ENCODE results near the gene PMS1. TPM values are rescaled to one million over a fixed set of nuclear protein-coding genes. Genes with fewer than 3 reads are reported as not detected.

The PMS1 gene
- total RNA-seq, 4 donors from 2014 or later: 13.6 to 47.0 (median 14.5) TPM

- TF ChIP-seq POLR2A (IDR thresholded peaks at IDR 0.05): no peak
- DNase-seq: no peak
- Histone ChIP-seq H3K9me3 (no peaks in the 10 kb centered on the region), H3K4me3 (no peak overlapping the region), H3K27me3 (no peaks in the 10 kb centered on the region), H3K27ac (no peak overlapping the region), H3K4me1 (no peaks in the 10 kb centered on the region), H3K36me3 (no peaks in the 10 kb centered on the region)
Observed at GRCh38 chr2:189848276-189848675, 64.0 kb downstream of the PMS1 start.

DNA sequence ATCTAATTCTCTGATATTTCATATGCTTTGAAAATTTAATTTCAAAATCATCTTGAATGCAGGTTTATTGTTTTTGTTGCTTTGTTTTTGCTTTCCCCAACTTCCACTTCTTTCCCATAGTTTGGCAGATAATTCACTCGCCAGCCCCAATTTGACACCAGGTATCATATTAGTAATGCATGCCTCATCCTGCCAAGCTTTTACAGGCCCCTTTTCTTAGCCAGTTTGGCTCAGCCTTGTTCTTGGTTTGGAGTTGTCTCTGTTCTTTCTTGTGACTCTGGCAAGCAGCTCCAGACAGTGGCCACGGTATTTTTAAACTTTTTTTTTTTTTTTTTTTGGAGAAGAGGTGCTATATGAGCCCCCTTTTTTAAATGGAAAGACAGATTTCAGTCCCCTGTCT lies 65.3 kb downstream of the PMS1 start:
- no peaks in the 10 kb centered on the region for H3K9me3 ChIP-seq
- DNase-seq: no peak
- no peaks in the 10 kb centered on the region for H3K4me1 ChIP-seq
- no peak overlapping the region for H3K4me3 ChIP-seq
- no peaks in the 10 kb centered on the region for H3K27me3 ChIP-seq
- H3K27ac ChIP-seq: no peak overlapping the region
- TF ChIP-seq, protein P1, sequence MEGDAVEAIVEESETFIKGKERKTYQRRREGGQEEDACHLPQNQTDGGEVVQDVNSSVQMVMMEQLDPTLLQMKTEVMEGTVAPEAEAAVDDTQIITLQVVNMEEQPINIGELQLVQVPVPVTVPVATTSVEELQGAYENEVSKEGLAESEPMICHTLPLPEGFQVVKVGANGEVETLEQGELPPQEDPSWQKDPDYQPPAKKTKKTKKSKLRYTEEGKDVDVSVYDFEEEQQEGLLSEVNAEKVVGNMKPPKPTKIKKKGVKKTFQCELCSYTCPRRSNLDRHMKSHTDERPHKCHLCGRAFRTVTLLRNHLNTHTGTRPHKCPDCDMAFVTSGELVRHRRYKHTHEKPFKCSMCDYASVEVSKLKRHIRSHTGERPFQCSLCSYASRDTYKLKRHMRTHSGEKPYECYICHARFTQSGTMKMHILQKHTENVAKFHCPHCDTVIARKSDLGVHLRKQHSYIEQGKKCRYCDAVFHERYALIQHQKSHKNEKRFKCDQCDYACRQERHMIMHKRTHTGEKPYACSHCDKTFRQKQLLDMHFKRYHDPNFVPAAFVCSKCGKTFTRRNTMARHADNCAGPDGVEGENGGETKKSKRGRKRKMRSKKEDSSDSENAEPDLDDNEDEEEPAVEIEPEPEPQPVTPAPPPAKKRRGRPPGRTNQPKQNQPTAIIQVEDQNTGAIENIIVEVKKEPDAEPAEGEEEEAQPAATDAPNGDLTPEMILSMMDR (IDR thresholded peaks at IDR 0.05): no peak
- TF ChIP-seq POLR2A (IDR thresholded peaks at IDR 0.05): no peak
- no peaks in the 10 kb centered on the region for H3K36me3 ChIP-seq

DNA sequence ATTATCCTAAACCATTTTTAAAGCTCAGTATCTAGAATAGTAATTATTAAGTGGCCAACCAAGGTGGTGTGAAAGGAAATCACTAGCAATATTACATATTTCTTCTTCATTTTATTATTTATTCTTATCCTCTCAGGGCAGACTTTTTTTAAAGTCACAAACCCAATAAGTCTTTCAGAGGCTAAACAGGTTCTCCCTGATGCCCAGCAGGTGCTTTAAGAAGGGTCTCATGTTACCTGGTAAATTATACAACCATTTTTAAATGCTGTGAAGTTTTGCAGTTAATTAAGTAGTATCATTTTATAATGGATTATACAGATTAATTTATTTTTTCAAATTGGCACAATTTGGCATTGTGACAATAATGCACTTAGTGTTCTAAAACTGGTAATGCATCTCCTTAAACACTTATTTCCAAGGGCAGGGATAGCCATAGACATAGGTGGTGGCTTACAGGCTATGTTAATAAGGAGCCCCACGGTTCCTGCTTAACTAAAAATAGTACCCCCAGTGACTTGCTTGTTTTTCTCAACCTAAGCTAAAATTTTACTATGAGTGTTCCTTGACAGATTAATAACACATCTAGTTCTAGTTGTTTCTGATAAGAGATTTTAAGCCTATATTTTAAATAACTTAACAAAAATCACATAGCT lies 67.0 kb downstream of the PMS1 start:
- Histone ChIP-seq H3K27ac (no peak overlapping the region), H3K36me3 (no peaks in the 10 kb centered on the region), H3K4me3 (no peak overlapping the region), H3K4me1 (no peaks in the 10 kb centered on the region), H3K27me3 (no peaks in the 10 kb centered on the region), H3K9me3 (no peaks in the 10 kb centered on the region)
- TF ChIP-seq, protein P1 (IDR thresholded peaks at IDR 0.05): no peak
- no peak for TF ChIP-seq POLR2A (IDR thresholded peaks at IDR 0.05)
- no peak for DNase-seq

GRCh38 chr2:189854187-189854586 lies 69.9 kb downstream of the PMS1 start:
- DNase-seq: no peak
- Histone ChIP-seq H3K27ac (no peak overlapping the region), H3K27me3 (no peaks in the 10 kb centered on the region), H3K9me3 (no peaks in the 10 kb centered on the region), H3K4me1 (no peaks in the 10 kb centered on the region), H3K4me3 (no peak overlapping the region), H3K36me3 (no peaks in the 10 kb centered on the region)
- TF ChIP-seq, protein P1 (IDR thresholded peaks at IDR 0.05): no peak
- no peak for TF ChIP-seq POLR2A (IDR thresholded peaks at IDR 0.05)

DNA sequence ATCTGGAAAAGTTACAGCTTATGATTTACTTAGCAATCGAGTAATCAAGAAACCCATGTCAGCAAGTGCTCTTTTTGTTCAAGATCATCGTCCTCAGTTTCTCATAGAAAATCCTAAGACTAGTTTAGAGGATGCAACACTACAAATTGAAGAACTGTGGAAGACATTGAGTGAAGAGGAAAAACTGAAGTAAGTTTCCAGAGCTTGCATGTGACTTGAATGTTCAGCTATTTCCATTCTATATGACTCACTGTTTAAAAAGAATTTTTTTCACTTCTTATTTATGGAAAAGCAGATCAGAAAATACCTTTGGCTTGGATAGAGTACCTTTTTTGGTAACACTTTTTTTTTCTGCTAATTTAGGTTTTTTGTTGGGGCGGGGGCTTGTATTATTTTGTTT lies 70.7 kb downstream of the PMS1 start:
- Histone ChIP-seq H3K36me3 (no peaks in the 10 kb centered on the region), H3K4me1 (no peaks in the 10 kb centered on the region), H3K27me3 (no peaks in the 10 kb centered on the region), H3K9me3 (no peaks in the 10 kb centered on the region), H3K27ac (no peak overlapping the region), H3K4me3 (no peak overlapping the region)
- no peak for DNase-seq
- TF ChIP-seq POLR2A (IDR thresholded peaks at IDR 0.05): no peak
- TF ChIP-seq, protein P1 (IDR thresholded peaks at IDR 0.05): no peak

GRCh38 chr2:189858291-189858690 lies 74.0 kb downstream of the PMS1 start:
- DNase-seq: no peak
- Histone ChIP-seq H3K4me3 (no peak overlapping the region), H3K27me3 (no peaks in the 10 kb centered on the region), H3K36me3 (no peaks in the 10 kb centered on the region), H3K4me1 (no peaks in the 10 kb centered on the region), H3K9me3 (no peaks in the 10 kb centered on the region), H3K27ac (no peak overlapping the region)
- TF ChIP-seq, protein P1 (IDR thresholded peaks at IDR 0.05): no peak
- TF ChIP-seq POLR2A (IDR thresholded peaks at IDR 0.05): no peak
